GM23248 (cell line): ENCODE data around the gene POFUT2. TPM values are rescaled to one million over a fixed set of nuclear protein-coding genes. Genes with fewer than 3 reads are reported as not detected.

Source experiments
- DNase-seq: peaks from one replicate; pipeline ENCODE4 v3.0.0-alpha.2; 2015
- H2AFZ ChIP-seq: fragments of 200-600 bp; sonication (generic); 2 replicates; pipeline ENCODE4 v1.6.1; 2016; ENCODE audit warnings: antibody characterized with exemption
- H3F3A ChIP-seq: fragments of 200-600 bp; sonication (generic); 2 replicates; pipeline ENCODE4 v1.6.1; 2016; ENCODE audit warnings: mild to moderate bottlenecking, antibody characterized with exemption, mixed run types; ENCODE audit not compliant: insufficient read depth
- H3K27ac ChIP-seq: fragments of 200-600 bp; sonication (generic); 2 replicates; pipeline ENCODE4 v1.5.1; 2016; ENCODE audit warnings: mild to moderate bottlenecking
- H3K27me3 ChIP-seq: fragments of 200-600 bp; sonication (generic); replicated peaks from 2 replicates; pipeline ENCODE4 v1.6.1; 2016; ENCODE audit warnings: mild to moderate bottlenecking; ENCODE audit not compliant: insufficient read depth
- H3K36me3 ChIP-seq: fragments of 200-600 bp; sonication (generic); 2 replicates; pipeline ENCODE4 v1.6.1; 2016; ENCODE audit warnings: low read depth, mild to moderate bottlenecking
- H3K4me1 ChIP-seq: fragments of 200-600 bp; sonication (generic); 2 replicates; pipeline ENCODE4 v1.6.1; 2016; ENCODE audit warnings: mild to moderate bottlenecking; ENCODE audit not compliant: insufficient read depth
- H3K4me2 ChIP-seq: fragments of 200-600 bp; sonication (generic); one replicate; pipeline ENCODE4 v1.6.1; 2016; ENCODE audit warnings: mild to moderate bottlenecking; ENCODE audit not compliant: unreplicated experiment
- H3K4me3 ChIP-seq: fragments of 200-600 bp; sonication (generic); 2 replicates; pipeline ENCODE4 v1.5.1; 2016; ENCODE audit warnings: mild to moderate bottlenecking
- H3K79me2 ChIP-seq: fragments of 200-600 bp; sonication (generic); 2 replicates; pipeline ENCODE4 v1.6.1; 2016; ENCODE audit warnings: mild to moderate bottlenecking; ENCODE audit not compliant: insufficient read depth
- H3K9ac ChIP-seq: fragments of 200-600 bp; sonication (generic); 2 replicates; pipeline ENCODE4 v1.6.1; 2016; ENCODE audit warnings: mild to moderate bottlenecking
- H3K9me2 ChIP-seq: fragments of 200-600 bp; sonication (generic); 2 replicates; pipeline ENCODE4 v1.6.1; 2016; ENCODE audit warnings: mixed run types, mild to moderate bottlenecking, moderate library complexity; ENCODE audit not compliant: insufficient read depth
- H3K9me3 ChIP-seq: fragments of 200-600 bp; sonication (generic); one replicate; pipeline ENCODE4 v1.6.1; 2017; ENCODE audit warnings: low read depth
- H4K20me1 ChIP-seq: fragments of 200-600 bp; sonication (generic); 2 replicates; pipeline ENCODE4 v1.6.0; 2016; ENCODE audit not compliant: insufficient read depth
- EZH2 ChIP-seq: fragments of 200-600 bp; sonication (generic); IDR thresholded peaks from 2 replicates; pipeline ENCODE4 v1.6.1; 2018; ENCODE audit warnings: antibody characterized with exemption, mild to moderate bottlenecking; ENCODE audit not compliant: insufficient read depth, poor library complexity, severe bottlenecking
- EZH2phosphoT487 ChIP-seq: fragments of 200-600 bp; sonication (generic); IDR thresholded peaks from 2 replicates; pipeline ENCODE4 v1.6.1; 2018; ENCODE audit warnings: antibody characterized with exemption, moderate library complexity, mild to moderate bottlenecking, low read depth; ENCODE audit not compliant: insufficient read depth
- WGBS, 2 experiments: methylation state at CpG; one replicate each; pipeline ENCODE4 v1.1.6; 2015 to 2017; ENCODE audit warnings: low lambda C conversion rate in 2 of 2, low coverage in 1 of 2; ENCODE audit errors: missing lambda C conversion rate in 2 of 2; 5-methylcytosine and 5-hydroxymethylcytosine counted together
- in situ Hi-C: fragments of 300-500 bp; cut with MboI; formaldehyde crosslinking; loops from 2 replicates; pipeline ENCODE4 v1.15.0; 2020
- polyA plus RNA-seq: library from polyadenylated mRNA; unstranded; fragments of >200 nt; fragmentation: Nextera tagmentation; extraction: Ambion mirVana; gene quantifications from 2 replicates; pipeline ENCODE4 v1.2.1, GENCODE V29; 2016
- total RNA-seq: library from RNA; depleted of rRNA; stranded (reverse); fragments of >200 nt; shearing (Covaris generic); gene quantifications from 2 replicates; pipeline ENCODE4 v1.2.3, GENCODE V29; 2014

POFUT2 gene
- total and polyA plus RNA-seq, 2 experiments from 2014 or later: 30.1 to 48.2 TPM

GRCh38 chr21:45299864-45300785 is 12.4 kb upstream of the POFUT2 start:
- H3K79me2 ChIP-seq: peaks cover 23% of the 10 kb centered on the region
- DNase-seq: no peak
- no peak overlapping the region for H3K27ac ChIP-seq
- in situ Hi-C loops: loop anchor here (25.0 kb wide), 1 partner anchor 537 kb away; no protein-coding TSS in a partner anchor
- H3K4me2 ChIP-seq: no peak overlapping the region
- 90 to 91% methylated on average over 33 to 34 of the region's 34 CpGs for WGBS, 2 experiments
- H2AFZ ChIP-seq: no peak overlapping the region
- no peaks in the 10 kb centered on the region for H3K9me3 ChIP-seq
- no peak overlapping the region for H3K4me3 ChIP-seq
- H4K20me1 ChIP-seq: no peaks in the 10 kb centered on the region
- H3K9me2 ChIP-seq: no peaks in the 10 kb centered on the region
- peaks cover 12% of the 10 kb centered on the region for H3F3A ChIP-seq
- no peak overlapping the region for H3K9ac ChIP-seq
- no peaks in the 10 kb centered on the region for H3K36me3 ChIP-seq
- TF ChIP-seq EZH2 (no peak), EZH2phosphoT487 (no peak)
- no peaks in the 10 kb centered on the region for H3K27me3 ChIP-seq
- peaks cover 13% of the 10 kb centered on the region for H3K4me1 ChIP-seq

DNA sequence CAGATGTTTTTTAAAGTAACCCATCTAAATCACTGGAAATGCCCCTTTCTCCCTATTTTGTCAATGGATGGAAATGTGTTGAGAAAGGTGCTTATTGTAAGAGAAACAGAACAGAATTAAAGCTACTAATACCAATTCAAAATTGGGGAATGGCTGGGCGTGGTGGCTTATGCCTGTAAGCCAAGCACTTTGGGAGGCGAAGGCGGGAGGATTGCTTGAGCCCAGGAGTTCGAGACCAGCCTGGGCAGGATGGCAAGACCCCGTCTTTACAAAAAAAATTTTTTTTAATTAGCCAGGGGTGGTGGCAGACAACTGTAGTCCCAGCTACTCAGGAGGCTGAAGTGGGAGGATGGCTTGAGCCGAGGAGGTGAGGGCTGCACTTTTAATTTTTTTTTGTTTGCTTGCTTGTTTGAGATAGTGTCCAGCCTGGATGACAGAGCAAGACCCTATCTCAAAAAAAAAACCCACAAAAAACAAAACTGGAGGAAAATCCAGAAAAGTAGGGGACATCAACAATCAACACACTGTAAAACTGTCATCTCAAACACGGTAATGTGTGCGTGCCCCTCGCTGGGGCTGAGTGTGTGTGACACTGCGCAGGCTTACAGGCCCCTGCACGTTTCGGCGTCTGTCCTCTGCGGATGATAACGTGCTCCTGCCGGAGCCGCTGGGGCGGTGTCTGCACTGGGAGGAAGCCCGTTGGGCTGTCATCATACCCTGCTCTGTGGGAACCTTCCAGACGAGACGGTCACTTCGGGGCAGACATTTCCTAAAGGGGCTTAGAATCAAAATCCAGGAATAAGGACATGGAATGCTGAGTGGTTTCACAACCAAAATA is 11.6 kb upstream of the POFUT2 start:
- no peak overlapping the region for H3K9ac ChIP-seq
- WGBS, 2 experiments: 94 to 95% methylated on average over 22 of the region's 22 CpGs
- no peaks in the 10 kb centered on the region for H3K9me3 ChIP-seq
- H3K4me2 ChIP-seq: no peak overlapping the region
- H2AFZ ChIP-seq: no peak overlapping the region
- H3K79me2 ChIP-seq: peaks cover 25% of the 10 kb centered on the region
- H3F3A ChIP-seq: peaks cover 13% of the 10 kb centered on the region
- H3K27me3 ChIP-seq: no peaks in the 10 kb centered on the region
- H3K4me1 ChIP-seq: peaks cover 19% of the 10 kb centered on the region
- no peaks in the 10 kb centered on the region for H4K20me1 ChIP-seq
- in situ Hi-C loops: loop anchor here (25.0 kb wide), 1 partner anchor 538 kb away; no protein-coding TSS in a partner anchor
- no peak overlapping the region for H3K4me3 ChIP-seq
- H3K27ac ChIP-seq: no peak overlapping the region
- no peaks in the 10 kb centered on the region for H3K9me2 ChIP-seq
- no peak for DNase-seq
- TF ChIP-seq EZH2phosphoT487 (no peak), EZH2 (no peak)
- no peaks in the 10 kb centered on the region for H3K36me3 ChIP-seq

GRCh38 chr21:45297869-45298268 is 10.2 kb upstream of the POFUT2 start:
- 93% methylated on average over 4 of the region's 4 CpGs for WGBS, 2 experiments
- in situ Hi-C loops: loop anchor here (25.0 kb wide), 1 partner anchor 539 kb away; no protein-coding TSS in a partner anchor

DNA sequence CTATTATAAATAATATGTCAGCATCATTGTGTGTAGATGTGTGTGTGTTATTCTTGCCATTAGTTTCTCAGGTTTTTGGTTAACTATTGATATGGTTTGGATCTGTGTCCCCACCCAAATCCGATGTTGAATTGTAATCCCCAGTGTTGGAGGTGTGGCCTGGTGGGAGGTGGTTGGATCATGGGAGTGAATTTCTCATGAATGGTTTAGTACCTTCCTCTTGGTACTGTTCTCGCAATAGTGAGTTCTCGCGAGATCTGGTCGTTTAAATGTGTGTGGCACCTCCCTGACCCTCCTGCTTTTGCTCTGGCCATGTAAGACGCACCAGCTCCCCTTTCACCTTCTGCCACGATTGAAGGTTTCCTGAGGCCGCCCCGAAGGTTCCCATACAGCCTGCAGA is 9.6 kb upstream of the POFUT2 start:
- Histone ChIP-seq H3K4me2 (no peak overlapping the region), H3K79me2 (peaks cover 25% of the 10 kb centered on the region), H3K27me3 (no peaks in the 10 kb centered on the region), H3K9ac (no peak overlapping the region), H4K20me1 (no peaks in the 10 kb centered on the region), H2AFZ (no peak overlapping the region), H3K9me2 (no peaks in the 10 kb centered on the region), H3K4me3 (no peak overlapping the region), H3K27ac (no peak overlapping the region), H3K9me3 (no peaks in the 10 kb centered on the region), H3F3A (peaks cover 13% of the 10 kb centered on the region), H3K4me1 (peaks cover 29% of the 10 kb centered on the region), H3K36me3 (no peaks in the 10 kb centered on the region)
- no peak for DNase-seq
- in situ Hi-C loops: loop anchor here (25.0 kb wide), 1 partner anchor 540 kb away; no protein-coding TSS in a partner anchor
- 89 to 96% methylated on average over 9 of the region's 9 CpGs for WGBS, 2 experiments
- no peak for TF ChIP-seq EZH2
- no peak for TF ChIP-seq EZH2phosphoT487

More at GRCh38 chr21:45297869-45298268, 10.2 kb upstream of the POFUT2 start:
- no peak overlapping the region for H3K4me3 ChIP-seq
- TF ChIP-seq EZH2phosphoT487 (no peak), EZH2 (no peak)
- H4K20me1 ChIP-seq: no peaks in the 10 kb centered on the region
- no peak overlapping the region for H3K27ac ChIP-seq
- H3K27me3 ChIP-seq: no peaks in the 10 kb centered on the region
- H3F3A ChIP-seq: peaks cover 13% of the 10 kb centered on the region
- peaks cover 25% of the 10 kb centered on the region for H3K79me2 ChIP-seq
- DNase-seq: no peak
- no peak overlapping the region for H2AFZ ChIP-seq
- H3K4me2 ChIP-seq: no peak overlapping the region
- no peaks in the 10 kb centered on the region for H3K9me2 ChIP-seq
- H3K36me3 ChIP-seq: no peaks in the 10 kb centered on the region
- no peak overlapping the region for H3K9ac ChIP-seq
- H3K9me3 ChIP-seq: no peaks in the 10 kb centered on the region
- H3K4me1 ChIP-seq: peaks cover 26% of the 10 kb centered on the region
